ENCODE results near the gene LAMP1. TPM values are rescaled to one million over a fixed set of nuclear protein-coding genes. Genes with fewer than 3 reads are reported as not detected.
"Not testable (repeated sequence)": the region's sequence is repeated elsewhere in the genome, so short reads cannot be mapped to it uniquely, and the experiment has no call there.

The LAMP1 gene
- total RNA-seq, 4 donors from 2014 or later = 85.6 to 144 (median 93.4) TPM

- H3K27ac ChIP-seq = no peak overlapping the region
- H3K9me3 ChIP-seq = no peaks in the 10 kb centered on the region
- no peaks in the 10 kb centered on the region for H3K4me1 ChIP-seq
- no peaks in the 10 kb centered on the region for H3K27me3 ChIP-seq
- no peak for DNase-seq
- intact Hi-C loops (cut with DNase I; ENCODE audit: low total_unique reads) = no loop called here
- H3K36me3 ChIP-seq = no peaks in the 10 kb centered on the region
- no peak overlapping the region for H3K4me3 ChIP-seq
- TF ChIP-seq CTCF (IDR thresholded peaks at IDR 0.05) (no peak), POLR2A (IDR thresholded peaks at IDR 0.05) (no peak)
Measured at GRCh38 chr13:113307491-113307890, 10.5 kb downstream of the LAMP1 start.

- DNase-seq = no peak
- Histone ChIP-seq H3K4me3 (no peak overlapping the region), H3K27ac (no peak overlapping the region), H3K4me1 (no peaks in the 10 kb centered on the region), H3K27me3 (no peaks in the 10 kb centered on the region), H3K36me3 (no peaks in the 10 kb centered on the region), H3K9me3 (no peaks in the 10 kb centered on the region)
- no peak for TF ChIP-seq CTCF (IDR thresholded peaks at IDR 0.05)
- TF ChIP-seq POLR2A (IDR thresholded peaks at IDR 0.05) = no peak
- intact Hi-C loops (cut with DNase I; ENCODE audit: low total_unique reads) = no loop called here
Measured at GRCh38 chr13:113309473-113309872, 12.4 kb downstream of the LAMP1 start.

GRCh38 chr13:113314112-113314511 lies 17.1 kb downstream of the LAMP1 start:
- H3K9me3 ChIP-seq; H3K4me3 ChIP-seq; H3K27me3 ChIP-seq; H3K27ac ChIP-seq; DNase-seq; intact Hi-C loops (cut with DNase I; ENCODE audit: low total_unique reads); H3K4me1 ChIP-seq; H3K36me3 ChIP-seq: not testable (repeated sequence)

- H3K27me3 ChIP-seq; intact Hi-C loops (cut with DNase I; ENCODE audit: low total_unique reads); DNase-seq; H3K27ac ChIP-seq; H3K36me3 ChIP-seq; H3K4me1 ChIP-seq; H3K9me3 ChIP-seq; H3K4me3 ChIP-seq: not testable (repeated sequence)
Measured at GRCh38 chr13:113314895-113315470, 17.9 kb downstream of the LAMP1 start.

GRCh38 chr13:113315992-113316391 lies 19.0 kb downstream of the LAMP1 start:
- Histone ChIP-seq H3K27me3 (no peaks in the 10 kb centered on the region), H3K4me1 (no peaks in the 10 kb centered on the region), H3K9me3 (no peaks in the 10 kb centered on the region), H3K4me3 (no peak overlapping the region), H3K27ac (no peak overlapping the region), H3K36me3 (no peaks in the 10 kb centered on the region)
- intact Hi-C loops (cut with DNase I; ENCODE audit: low total_unique reads) = no loop called here
- no peak for DNase-seq
- TF ChIP-seq POLR2A (IDR thresholded peaks at IDR 0.05) (no peak), CTCF (IDR thresholded peaks at IDR 0.05) (no peak)

- no peak for DNase-seq
- Histone ChIP-seq H3K4me3 (no peak overlapping the region), H3K9me3 (no peaks in the 10 kb centered on the region), H3K27me3 (no peaks in the 10 kb centered on the region), H3K36me3 (no peaks in the 10 kb centered on the region), H3K4me1 (no peaks in the 10 kb centered on the region), H3K27ac (no peak overlapping the region)
- TF ChIP-seq POLR2A (IDR thresholded peaks at IDR 0.05) (no peak), CTCF (IDR thresholded peaks at IDR 0.05) (no peak)
- intact Hi-C loops (cut with DNase I; ENCODE audit: low total_unique reads) = no loop called here
Measured at GRCh38 chr13:113317031-113317430, 20.0 kb downstream of the LAMP1 start.
